OCI-LY3 (cell line): ENCODE results near the gene PLTP.

Experiments
- EZH2phosphoT487 ChIP-seq: fragments of 200-600 bp; shearing (Covaris generic); IDR thresholded peaks from 2 replicates; pipeline ENCODE4 v1.6.1; 2018; ENCODE audit warnings: antibody characterized with exemption, mixed run types, low read depth
- TF ChIP-seq, protein P1 (sequence below): fragments of 200-600, 300-600 bp; sonication (generic); IDR thresholded peaks from 2 replicates; pipeline ENCODE4 v1.5.1; 2014; ENCODE audit warnings: antibody characterized with exemption, low read length, low read depth

DNA sequence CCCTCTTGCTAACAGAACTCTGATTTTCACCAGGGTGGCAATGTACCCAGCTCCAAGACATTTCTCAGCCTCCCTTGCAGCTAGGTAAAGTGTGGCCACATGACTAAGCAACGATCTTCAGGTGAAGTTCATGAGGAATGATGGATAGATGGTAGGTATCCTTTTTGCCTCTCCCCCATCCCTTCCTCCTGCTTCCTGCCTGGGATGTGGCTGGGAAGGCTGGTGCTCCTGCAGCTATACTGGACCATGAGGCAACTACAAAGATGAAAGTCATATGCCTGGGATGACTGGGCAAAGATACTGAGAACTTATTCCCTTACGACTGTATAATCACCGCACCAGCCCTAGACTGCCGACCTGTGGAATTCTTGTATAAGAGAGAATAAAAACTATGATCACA lies 46.6 kb upstream of the PLTP start:
- TF ChIP-seq, protein P1, sequence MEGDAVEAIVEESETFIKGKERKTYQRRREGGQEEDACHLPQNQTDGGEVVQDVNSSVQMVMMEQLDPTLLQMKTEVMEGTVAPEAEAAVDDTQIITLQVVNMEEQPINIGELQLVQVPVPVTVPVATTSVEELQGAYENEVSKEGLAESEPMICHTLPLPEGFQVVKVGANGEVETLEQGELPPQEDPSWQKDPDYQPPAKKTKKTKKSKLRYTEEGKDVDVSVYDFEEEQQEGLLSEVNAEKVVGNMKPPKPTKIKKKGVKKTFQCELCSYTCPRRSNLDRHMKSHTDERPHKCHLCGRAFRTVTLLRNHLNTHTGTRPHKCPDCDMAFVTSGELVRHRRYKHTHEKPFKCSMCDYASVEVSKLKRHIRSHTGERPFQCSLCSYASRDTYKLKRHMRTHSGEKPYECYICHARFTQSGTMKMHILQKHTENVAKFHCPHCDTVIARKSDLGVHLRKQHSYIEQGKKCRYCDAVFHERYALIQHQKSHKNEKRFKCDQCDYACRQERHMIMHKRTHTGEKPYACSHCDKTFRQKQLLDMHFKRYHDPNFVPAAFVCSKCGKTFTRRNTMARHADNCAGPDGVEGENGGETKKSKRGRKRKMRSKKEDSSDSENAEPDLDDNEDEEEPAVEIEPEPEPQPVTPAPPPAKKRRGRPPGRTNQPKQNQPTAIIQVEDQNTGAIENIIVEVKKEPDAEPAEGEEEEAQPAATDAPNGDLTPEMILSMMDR = no peak
- TF ChIP-seq EZH2phosphoT487 = no peak
